IMR-90 (cell line): Measurements from ENCODE around the gene SRD5A3.

Experiments
- CEBPB ChIP-seq: IDR thresholded peaks from 2 replicates; pipeline ENCODE4 v1.6.1; 2012; ENCODE audit warnings: low read depth, low read length, improper control_type of control experiment
- CTCF ChIP-seq: conservative IDR thresholded peaks from 2 replicates; pipeline ENCODE4 v1.5.1; 2012; ENCODE audit warnings: mild to moderate bottlenecking, low read depth, low read length, improper control_type of control experiment
- ELK1 ChIP-seq: fragments of 150-350 bp; IDR thresholded peaks from 2 replicates; pipeline ENCODE4 v1.6.1; 2016; ENCODE audit warnings: low read depth, mild to moderate bottlenecking, low read length, moderate library complexity, borderline replicate concordance
- FOS ChIP-seq: fragments of 150-350 bp; IDR thresholded peaks from 2 replicates; pipeline ENCODE4 v1.6.1; 2016; ENCODE audit warnings: low read depth, low read length
- MAFK ChIP-seq: IDR thresholded peaks from 2 replicates; pipeline ENCODE4 v1.6.1; 2012; ENCODE audit warnings: low read depth, low read length, improper control_type of control experiment
- MAZ ChIP-seq: IDR thresholded peaks from 2 replicates; pipeline ENCODE4 v1.6.1; 2012; ENCODE audit warnings: low read depth, mild to moderate bottlenecking, low read length, improper control_type of control experiment, moderate library complexity, borderline replicate concordance
- MXI1 ChIP-seq: IDR thresholded peaks from 2 replicates; pipeline ENCODE4 v1.6.1; 2012; ENCODE audit warnings: low read depth, mild to moderate bottlenecking, low read length, moderate library complexity, borderline replicate concordance
- NFE2L2 ChIP-seq: fragments of 150-350 bp; IDR thresholded peaks from 2 replicates; pipeline ENCODE4 v1.6.1; 2016; ENCODE audit warnings: low read depth, mild to moderate bottlenecking, low read length
- POLR2A ChIP-seq: IDR thresholded peaks from 2 replicates; pipeline ENCODE4 v1.6.1; 2012; ENCODE audit warnings: mild to moderate bottlenecking, low read depth, low read length
- RAD21 ChIP-seq: IDR thresholded peaks from 2 replicates; pipeline ENCODE4 v1.6.1; 2012; ENCODE audit warnings: low read length, improper control_type of control experiment
- RCOR1 ChIP-seq: IDR thresholded peaks from 2 replicates; pipeline ENCODE4 v1.6.1; 2012; ENCODE audit warnings: mild to moderate bottlenecking, low read length, improper control_type of control experiment; ENCODE audit not compliant: insufficient replicate concordance
- RFX5 ChIP-seq: IDR thresholded peaks from 2 replicates; pipeline ENCODE4 v1.8.0; 2012; ENCODE audit warnings: low read depth, mild to moderate bottlenecking, low read length, moderate library complexity
- SMC3 ChIP-seq: fragments of 150-350 bp; IDR thresholded peaks from 2 replicates; pipeline ENCODE4 v1.6.1; 2016; ENCODE audit warnings: low read depth, mild to moderate bottlenecking, antibody characterized with exemption, low read length, moderate library complexity
- USF2 ChIP-seq: fragments of 150-350 bp; IDR thresholded peaks from 2 replicates; pipeline ENCODE4 v1.6.1; 2017; ENCODE audit warnings: mild to moderate bottlenecking, antibody characterized with exemption, low read length, low read depth

- TF ChIP-seq CTCF (no peak), SMC3 (no peak), RCOR1 (no peak), NFE2L2 (no peak), USF2 (no peak), POLR2A (no peak), RFX5 (no peak), MAZ (no peak), RAD21 (no peak), MXI1 (no peak), CEBPB (no peak), ELK1 (no peak), FOS (no peak), MAFK (no peak)
These were observed 7.6 kb upstream of the SRD5A3 start for GRCh38 chr4:55338486-55338885.
